GM21786 (cell line): ENCODE measurements around the gene ZNF195.
"Not testable (repeated sequence)": the region's sequence is repeated elsewhere in the genome, so short reads cannot be mapped to it uniquely, and the experiment has no call there.

Source experiments
- ATAC-seq: cut with Tn5 transposase; IDR thresholded peaks from one replicate; pipeline ENCODE4 v1.9.1; 2021; ENCODE audit not compliant: unreplicated experiment

Gene ZNF195

GRCh38 chr11:3402861-3403250 is 23.9 kb upstream of the ZNF195 start:
- ATAC-seq, result not testable (repeated sequence)

GRCh38 chr11:3402181-3402860 is 23.4 kb upstream of the ZNF195 start:
- ATAC-seq, result not testable (repeated sequence)

- not testable (repeated sequence) for ATAC-seq
These were observed 22.1 kb upstream of the ZNF195 start for GRCh38 chr11:3401052-3401451.

GRCh38 chr11:3398509-3398908 is 19.6 kb upstream of the ZNF195 start:
- not testable (repeated sequence) for ATAC-seq

GRCh38 chr11:3398106-3398505 is 19.2 kb upstream of the ZNF195 start:
- ATAC-seq, result not testable (repeated sequence)

- ATAC-seq, result not testable (repeated sequence)
These were observed 18.3 kb upstream of the ZNF195 start for GRCh38 chr11:3397210-3397609.

GRCh38 chr11:3395468-3395867 is 16.5 kb upstream of the ZNF195 start:
- ATAC-seq, result not testable (repeated sequence)

- ATAC-seq, result not testable (repeated sequence)
These were observed 16.0 kb upstream of the ZNF195 start for GRCh38 chr11:3394956-3395355.

- ATAC-seq, result not testable (repeated sequence)
These were observed 14.5 kb upstream of the ZNF195 start for GRCh38 chr11:3393450-3393849.

- ATAC-seq, result no peak
These were observed 3.8 kb upstream of the ZNF195 start for GRCh38 chr11:3382613-3383285.

GRCh38 chr11:3381794-3382193 is 2.8 kb upstream of the ZNF195 start:
- no peak for ATAC-seq

GRCh38 chr11:3380706-3381545 is 2.0 kb upstream of the ZNF195 start:
- ATAC-seq, result no peak

- no peak for ATAC-seq
These were observed 3.4 kb downstream of the ZNF195 start for GRCh38 chr11:3375552-3375951.

GRCh38 chr11:3370311-3370870 is 8.6 kb downstream of the ZNF195 start:
- ATAC-seq, result no peak

GRCh38 chr11:3369366-3369765 is 9.6 kb downstream of the ZNF195 start:
- no peak for ATAC-seq

GRCh38 chr11:3368199-3368598 is 10.7 kb downstream of the ZNF195 start:
- ATAC-seq, result no peak

GRCh38 chr11:3367221-3367620 is 11.7 kb downstream of the ZNF195 start:
- ATAC-seq, result no peak

- no peak for ATAC-seq
These were observed 19.7 kb downstream of the ZNF195 start for GRCh38 chr11:3359092-3359824.

GRCh38 chr11:3357994-3358676 is 20.8 kb downstream of the ZNF195 start:
- ATAC-seq, result no peak

- no peak for ATAC-seq
These were observed 21.6 kb downstream of the ZNF195 start for GRCh38 chr11:3357302-3357701.
